WTC11 (cell line): Measurements from ENCODE around the gene NMU.

Experiments
- ATF1 ChIP-seq: sonication (generic); formaldehyde crosslinking; IDR thresholded peaks from 2 replicates; pipeline ENCODE4 v1.8.1; 2023; ENCODE audit warnings: mild to moderate bottlenecking, moderate library complexity, missing genetic modification reagents
- CTCF ChIP-seq: fragments of 200-600 bp; IDR thresholded peaks from 2 replicates; pipeline ENCODE4 v1.8.0; 2022; ENCODE audit warnings: antibody characterized with exemption
- FOXP4 ChIP-seq: sonication (generic); formaldehyde crosslinking; IDR thresholded peaks from 2 replicates; pipeline ENCODE4 v1.8.0; 2022; ENCODE audit warnings: mild to moderate bottlenecking, missing genetic modification reagents
- IRF2 ChIP-seq: sonication (generic); formaldehyde crosslinking; IDR thresholded peaks from 2 replicates; pipeline ENCODE4 v1.8.0; 2022; ENCODE audit warnings: low read depth, missing genetic modification reagents, borderline replicate concordance
- SMAD4 ChIP-seq: sonication (generic); formaldehyde crosslinking; IDR thresholded peaks from 2 replicates; pipeline ENCODE4 v1.8.0; 2022; ENCODE audit warnings: mild to moderate bottlenecking, missing genetic modification reagents
- TP53 ChIP-seq: sonication (generic); formaldehyde crosslinking; IDR thresholded peaks from 2 replicates; pipeline ENCODE4 v1.8.1; 2023; ENCODE audit warnings: mild to moderate bottlenecking, missing genetic modification reagents
- ZBTB21 ChIP-seq: sonication (generic); formaldehyde crosslinking; IDR thresholded peaks from 2 replicates; pipeline ENCODE4 v1.8.1; 2023; ENCODE audit warnings: mild to moderate bottlenecking, missing genetic modification reagents, borderline replicate concordance
- ZNF423 ChIP-seq: fragments of 250-450 bp; sonication (Bioruptor Pico); IDR thresholded peaks from 2 replicates; pipeline ENCODE4 v2.1.2; 2022; ENCODE audit warnings: mild to moderate bottlenecking, moderate library complexity
- TF ChIP-seq, protein P1 (sequence below): sonication (generic); formaldehyde crosslinking; IDR thresholded peaks from 2 replicates; pipeline ENCODE4 v1.8.1; 2022; ENCODE audit warnings: mild to moderate bottlenecking, missing genetic modification reagents, moderate library complexity, borderline replicate concordance
- TF ChIP-seq, protein P2 (sequence below): sonication (generic); formaldehyde crosslinking; IDR thresholded peaks from 2 replicates; pipeline ENCODE4 v1.8.0; 2023; ENCODE audit warnings: missing genetic modification reagents, mild to moderate bottlenecking, borderline replicate concordance

DNA sequence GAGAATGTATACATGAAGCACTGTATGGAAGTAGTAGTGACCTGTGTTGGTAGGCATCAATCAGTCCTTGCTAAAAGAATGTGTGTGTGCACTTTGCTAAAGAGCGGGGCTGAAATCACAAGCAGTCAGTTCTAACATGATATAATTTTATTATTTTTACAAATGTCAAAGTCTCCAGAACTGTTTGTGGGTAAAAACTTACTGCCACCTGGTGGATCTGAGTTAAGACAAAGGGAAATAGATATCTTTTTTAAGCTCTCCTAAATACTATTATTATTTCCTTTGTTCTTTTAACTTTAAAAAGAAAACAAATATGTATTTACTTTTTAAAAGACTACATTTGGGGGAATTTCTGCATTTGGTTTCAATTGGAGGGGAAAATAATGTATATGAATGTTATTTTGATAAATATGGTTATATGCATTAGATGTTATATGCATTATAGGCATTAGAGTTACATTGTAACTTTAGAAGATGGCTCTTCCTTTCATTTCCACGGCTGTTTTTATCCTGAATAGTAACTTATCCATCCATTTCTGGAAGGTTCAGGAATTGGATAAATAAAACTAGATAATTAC is 81.6 kb downstream of the NMU start:
- no peak for TF ChIP-seq CTCF
- no peak for TF ChIP-seq ZNF423
- no peak for TF ChIP-seq FOXP4 (CRISPR knock-in tag)
- no peak for TF ChIP-seq IRF2 (CRISPR knock-in tag)
- TF ChIP-seq ZBTB21, result no peak
- TF ChIP-seq, protein P1, sequence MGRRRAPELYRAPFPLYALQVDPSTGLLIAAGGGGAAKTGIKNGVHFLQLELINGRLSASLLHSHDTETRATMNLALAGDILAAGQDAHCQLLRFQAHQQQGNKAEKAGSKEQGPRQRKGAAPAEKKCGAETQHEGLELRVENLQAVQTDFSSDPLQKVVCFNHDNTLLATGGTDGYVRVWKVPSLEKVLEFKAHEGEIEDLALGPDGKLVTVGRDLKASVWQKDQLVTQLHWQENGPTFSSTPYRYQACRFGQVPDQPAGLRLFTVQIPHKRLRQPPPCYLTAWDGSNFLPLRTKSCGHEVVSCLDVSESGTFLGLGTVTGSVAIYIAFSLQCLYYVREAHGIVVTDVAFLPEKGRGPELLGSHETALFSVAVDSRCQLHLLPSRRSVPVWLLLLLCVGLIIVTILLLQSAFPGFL (CRISPR knock-in tag), result no peak
- TF ChIP-seq TP53 (CRISPR knock-in tag), result no peak
- TF ChIP-seq SMAD4 (CRISPR knock-in tag), result no peak
- TF ChIP-seq ATF1, result no peak
- TF ChIP-seq, protein P2, sequence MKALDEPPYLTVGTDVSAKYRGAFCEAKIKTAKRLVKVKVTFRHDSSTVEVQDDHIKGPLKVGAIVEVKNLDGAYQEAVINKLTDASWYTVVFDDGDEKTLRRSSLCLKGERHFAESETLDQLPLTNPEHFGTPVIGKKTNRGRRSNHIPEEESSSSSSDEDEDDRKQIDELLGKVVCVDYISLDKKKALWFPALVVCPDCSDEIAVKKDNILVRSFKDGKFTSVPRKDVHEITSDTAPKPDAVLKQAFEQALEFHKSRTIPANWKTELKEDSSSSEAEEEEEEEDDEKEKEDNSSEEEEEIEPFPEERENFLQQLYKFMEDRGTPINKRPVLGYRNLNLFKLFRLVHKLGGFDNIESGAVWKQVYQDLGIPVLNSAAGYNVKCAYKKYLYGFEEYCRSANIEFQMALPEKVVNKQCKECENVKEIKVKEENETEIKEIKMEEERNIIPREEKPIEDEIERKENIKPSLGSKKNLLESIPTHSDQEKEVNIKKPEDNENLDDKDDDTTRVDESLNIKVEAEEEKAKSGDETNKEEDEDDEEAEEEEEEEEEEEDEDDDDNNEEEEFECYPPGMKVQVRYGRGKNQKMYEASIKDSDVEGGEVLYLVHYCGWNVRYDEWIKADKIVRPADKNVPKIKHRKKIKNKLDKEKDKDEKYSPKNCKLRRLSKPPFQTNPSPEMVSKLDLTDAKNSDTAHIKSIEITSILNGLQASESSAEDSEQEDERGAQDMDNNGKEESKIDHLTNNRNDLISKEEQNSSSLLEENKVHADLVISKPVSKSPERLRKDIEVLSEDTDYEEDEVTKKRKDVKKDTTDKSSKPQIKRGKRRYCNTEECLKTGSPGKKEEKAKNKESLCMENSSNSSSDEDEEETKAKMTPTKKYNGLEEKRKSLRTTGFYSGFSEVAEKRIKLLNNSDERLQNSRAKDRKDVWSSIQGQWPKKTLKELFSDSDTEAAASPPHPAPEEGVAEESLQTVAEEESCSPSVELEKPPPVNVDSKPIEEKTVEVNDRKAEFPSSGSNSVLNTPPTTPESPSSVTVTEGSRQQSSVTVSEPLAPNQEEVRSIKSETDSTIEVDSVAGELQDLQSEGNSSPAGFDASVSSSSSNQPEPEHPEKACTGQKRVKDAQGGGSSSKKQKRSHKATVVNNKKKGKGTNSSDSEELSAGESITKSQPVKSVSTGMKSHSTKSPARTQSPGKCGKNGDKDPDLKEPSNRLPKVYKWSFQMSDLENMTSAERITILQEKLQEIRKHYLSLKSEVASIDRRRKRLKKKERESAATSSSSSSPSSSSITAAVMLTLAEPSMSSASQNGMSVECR (CRISPR knock-in tag), result no peak
